Measurements from ENCODE around the gene STAB1.

The STAB1 gene

DNA sequence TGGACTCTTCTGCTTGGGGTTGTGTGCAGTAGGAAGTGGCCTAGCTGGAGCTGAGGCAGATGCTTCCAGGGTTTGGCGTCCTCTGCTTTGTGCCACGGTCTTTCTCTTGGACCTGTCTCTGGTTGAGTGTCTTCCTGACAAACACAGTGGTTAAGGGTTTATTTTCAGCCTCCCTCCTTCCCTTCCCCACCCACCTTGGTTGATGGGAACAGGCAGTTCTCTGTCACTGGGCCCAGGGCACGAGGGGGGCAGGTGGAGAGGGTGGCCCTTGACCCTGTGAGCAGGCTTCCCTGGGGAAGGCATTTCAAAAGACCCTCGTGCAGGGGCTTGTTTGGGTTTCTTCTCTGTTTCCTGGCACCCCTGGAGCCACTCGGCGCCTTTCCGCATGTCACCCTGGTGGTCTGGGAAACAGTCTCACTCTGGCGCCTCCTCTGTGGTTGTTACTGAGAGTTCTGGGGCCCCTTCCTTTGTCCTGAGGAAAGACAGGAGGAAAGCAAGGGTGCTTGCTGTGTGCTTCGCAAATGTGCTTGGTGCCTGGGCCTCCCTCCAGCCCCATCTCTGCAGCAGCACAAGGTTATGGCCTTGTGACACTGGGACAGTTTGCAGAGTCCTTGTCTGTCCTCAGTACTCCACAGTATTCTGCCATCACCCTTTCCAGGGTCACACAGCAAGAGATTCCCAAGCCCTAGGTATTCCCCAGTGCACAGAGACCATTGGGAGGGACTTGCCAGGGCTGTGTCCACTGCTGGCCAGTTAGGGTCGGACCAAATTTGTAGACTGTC is 10.3 kb upstream of the STAB1 start:
- no peak for DNase-seq

DNA sequence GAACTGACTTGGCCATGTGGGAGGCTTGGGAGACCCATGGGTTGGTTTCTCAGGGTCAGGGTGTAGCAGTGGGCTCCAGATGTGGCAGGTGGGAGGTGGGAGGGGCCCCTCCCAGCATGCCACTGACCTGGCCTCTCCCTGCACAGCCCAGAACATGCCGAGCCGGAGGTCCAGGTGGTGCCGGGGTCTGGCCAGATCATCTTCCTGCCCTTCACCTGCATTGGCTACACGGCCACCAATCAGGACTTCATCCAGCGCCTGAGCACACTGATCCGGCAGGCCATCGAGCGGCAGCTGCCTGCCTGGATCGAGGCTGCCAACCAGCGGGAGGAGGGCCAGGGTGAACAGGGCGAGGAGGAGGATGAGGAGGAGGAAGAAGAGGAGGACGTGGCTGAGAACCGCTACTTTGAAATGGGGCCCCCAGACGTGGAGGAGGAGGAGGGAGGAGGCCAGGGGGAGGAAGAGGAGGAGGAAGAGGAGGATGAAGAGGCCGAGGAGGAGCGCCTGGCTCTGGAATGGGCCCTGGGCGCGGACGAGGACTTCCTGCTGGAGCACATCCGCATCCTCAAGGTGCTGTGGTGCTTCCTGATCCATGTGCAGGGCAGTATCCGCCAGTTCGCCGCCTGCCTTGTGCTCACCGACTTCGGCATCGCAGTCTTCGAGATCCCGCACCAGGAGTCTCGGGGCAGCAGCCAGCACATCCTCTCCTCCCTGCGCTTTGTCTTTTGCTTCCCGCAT is 7.9 kb upstream of the STAB1 start:
- DNase-seq = no peak

- DNase-seq = no peak
Observed at GRCh38 chr3:52487788-52488691, 7.1 kb upstream of the STAB1 start.

DNA sequence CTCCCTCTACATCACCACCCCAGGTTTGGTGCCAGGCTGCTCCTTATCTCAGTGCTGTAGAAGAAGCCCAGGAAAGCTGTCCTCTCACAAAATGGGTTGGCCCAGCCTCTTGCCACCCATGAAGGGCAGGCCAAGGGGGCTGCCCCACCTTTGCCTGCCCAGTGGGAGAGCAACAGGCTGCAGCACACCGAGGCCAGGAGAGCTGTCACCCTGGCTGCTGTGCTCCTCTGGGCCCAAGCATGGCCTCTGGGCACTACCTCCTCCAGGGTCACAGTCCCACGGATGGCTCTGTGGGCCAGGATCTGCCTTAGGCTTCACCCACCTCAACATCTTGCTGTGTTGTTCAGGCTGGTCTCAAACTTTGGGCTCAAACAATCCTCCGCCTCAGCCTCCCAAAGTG is 6.4 kb upstream of the STAB1 start:
- DNase-seq = no peak

- DNase-seq = no peak
Observed at GRCh38 chr3:52489453-52489852, 5.7 kb upstream of the STAB1 start.

DNA sequence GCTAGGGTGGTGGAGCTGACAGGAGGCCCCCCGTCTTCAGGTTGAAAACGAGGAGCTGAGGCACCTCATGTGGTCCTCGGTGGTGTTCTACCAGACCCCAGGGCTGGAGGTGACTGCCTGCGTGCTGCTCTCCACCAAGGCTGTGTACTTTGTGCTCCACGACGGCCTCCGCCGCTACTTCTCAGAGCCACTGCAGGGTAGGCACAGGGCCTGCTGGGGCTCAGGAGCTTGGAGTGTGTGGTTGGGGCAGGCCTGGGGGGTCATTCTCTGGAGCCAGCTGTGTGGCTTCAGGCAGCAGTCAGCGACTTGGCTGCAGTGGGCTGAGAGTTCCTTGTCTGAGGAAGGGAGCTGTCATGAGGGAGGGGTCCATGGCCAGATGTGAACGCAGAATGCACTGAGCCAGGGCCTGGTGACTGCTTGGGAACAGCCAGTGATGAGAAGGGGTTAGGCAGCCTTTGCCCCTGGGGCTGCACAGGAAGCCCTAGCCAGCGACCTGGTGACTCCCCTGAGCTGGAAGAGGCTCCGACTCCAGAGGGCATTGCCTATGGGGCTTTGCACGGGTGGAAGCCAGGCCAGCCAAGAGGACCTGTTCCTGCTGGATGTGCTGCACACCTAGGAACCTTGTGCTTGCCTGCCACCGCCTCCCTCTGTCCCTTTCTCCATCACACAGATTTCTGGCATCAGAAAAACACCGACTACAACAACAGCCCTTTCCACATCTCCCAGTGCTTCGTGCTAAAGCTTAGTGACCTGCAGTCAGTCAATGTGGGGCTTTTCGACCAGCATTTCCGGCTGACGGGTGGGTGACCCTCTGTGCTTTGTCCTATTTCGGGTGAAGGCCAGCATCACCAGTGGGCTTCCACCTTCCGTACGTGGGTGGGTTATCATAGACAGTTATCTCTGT is 4.9 kb upstream of the STAB1 start:
- DNase-seq = no peak

DNA sequence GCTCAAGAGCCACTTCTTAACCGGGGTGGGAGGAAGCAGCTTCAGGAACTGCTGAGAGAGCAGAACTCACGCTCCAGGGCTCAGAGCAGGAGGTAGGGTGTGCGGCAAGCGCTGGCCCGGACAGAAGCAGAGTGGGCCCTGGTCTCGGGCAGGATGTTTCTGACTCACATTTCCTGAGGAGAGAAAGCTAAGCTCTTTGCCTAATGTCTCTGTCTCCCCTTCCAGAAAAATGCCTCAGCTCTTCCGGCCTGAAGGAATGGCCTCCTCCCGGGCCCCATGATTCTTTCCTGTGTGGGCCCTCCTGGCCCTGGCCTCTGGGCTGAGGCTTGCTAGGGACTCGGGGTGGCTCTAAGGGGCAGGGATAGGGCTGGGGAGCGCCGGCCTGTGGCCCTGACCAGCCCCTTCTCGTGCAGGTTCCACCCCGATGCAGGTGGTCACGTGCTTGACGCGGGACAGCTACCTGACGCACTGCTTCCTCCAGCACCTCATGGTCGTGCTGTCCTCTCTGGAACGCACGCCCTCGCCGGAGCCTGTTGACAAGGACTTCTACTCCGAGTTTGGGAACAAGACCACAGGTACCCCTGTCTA is 4.1 kb upstream of the STAB1 start:
- DNase-seq = no peak

GRCh38 chr3:52492059-52492458 is 3.1 kb upstream of the STAB1 start:
- no peak for DNase-seq

GRCh38 chr3:52493232-52494017 is 1.7 kb upstream of the STAB1 start:
- no peak for DNase-seq

DNA sequence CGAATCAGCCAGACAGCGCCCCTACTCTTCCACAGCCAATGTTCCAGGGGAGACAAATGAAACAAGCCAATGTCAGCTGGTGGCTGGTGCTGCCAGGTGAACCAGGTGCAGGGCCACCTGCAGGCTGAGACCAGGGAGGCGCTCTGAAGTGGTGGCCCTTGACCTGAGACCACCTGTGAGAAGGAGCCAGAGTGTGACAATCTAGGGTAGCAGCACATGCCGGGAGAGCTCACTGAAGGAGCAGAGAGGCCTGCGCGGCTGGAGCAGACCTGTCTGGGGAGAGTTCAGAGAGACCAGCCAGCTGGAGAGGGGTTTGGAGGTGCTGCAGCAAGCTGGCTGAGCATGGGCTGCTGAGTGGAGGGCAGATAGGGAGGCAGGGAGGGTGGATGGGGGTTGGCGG is 693 bp upstream of the STAB1 start:
- peak in 1 of 2 experiments; percentile 18 for DNase-seq

GRCh38 chr3:52495777-52496602 is 852 bp downstream of the STAB1 start:
- no peak for DNase-seq

DNA sequence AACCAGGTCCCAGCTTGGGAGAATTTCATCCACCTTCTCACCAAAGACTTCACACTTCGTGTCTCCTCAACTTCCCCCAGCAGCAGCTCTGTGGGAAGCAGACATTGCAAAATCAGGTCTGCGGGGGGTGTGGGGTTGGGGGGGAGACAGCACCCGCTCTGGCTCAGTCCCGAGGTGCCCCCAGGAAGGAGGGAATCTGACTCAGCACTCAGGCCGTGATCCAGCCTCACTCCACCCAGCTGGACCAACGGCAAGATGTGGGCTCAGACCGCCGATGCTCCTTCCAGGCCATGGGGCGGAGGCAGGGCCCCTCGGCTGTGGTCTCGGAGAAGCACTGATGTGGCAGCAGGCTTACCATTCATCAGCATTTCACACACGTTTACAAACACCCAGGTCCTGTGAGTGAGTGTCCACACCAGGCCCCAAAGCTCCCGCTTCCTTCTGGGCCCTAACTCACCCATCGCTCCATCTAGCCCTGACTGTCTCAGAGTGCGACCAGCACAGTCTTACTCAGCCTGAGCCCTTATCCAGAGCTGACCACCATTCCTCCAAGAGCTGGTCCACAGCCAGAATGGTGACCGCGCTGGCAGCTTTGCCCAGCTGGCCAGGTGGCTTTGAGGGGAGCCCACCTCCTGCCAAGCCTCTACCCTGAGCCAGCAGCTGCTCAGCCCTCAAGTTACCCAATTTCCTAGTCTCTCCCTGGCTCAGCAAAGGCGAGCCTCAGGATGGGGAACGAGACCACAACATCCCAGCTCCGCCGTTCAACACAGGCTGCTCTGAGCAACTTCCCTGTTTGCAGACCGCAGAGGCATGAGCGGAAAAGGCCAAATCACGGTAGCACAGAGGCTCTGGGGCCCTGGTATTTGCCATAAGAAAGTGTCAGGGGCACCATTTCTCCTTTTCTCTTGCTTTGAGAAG is 3.3 kb downstream of the STAB1 start:
- DNase-seq = no peak

GRCh38 chr3:52501046-52501445 is 5.9 kb downstream of the STAB1 start:
- DNase-seq = no peak

GRCh38 chr3:52502001-52502400 is 6.9 kb downstream of the STAB1 start:
- no peak for DNase-seq

- DNase-seq = no peak
Observed at GRCh38 chr3:52502808-52503350, 7.7 kb downstream of the STAB1 start.

- DNase-seq = no peak
Observed at GRCh38 chr3:52503788-52504424, 8.8 kb downstream of the STAB1 start.

DNA sequence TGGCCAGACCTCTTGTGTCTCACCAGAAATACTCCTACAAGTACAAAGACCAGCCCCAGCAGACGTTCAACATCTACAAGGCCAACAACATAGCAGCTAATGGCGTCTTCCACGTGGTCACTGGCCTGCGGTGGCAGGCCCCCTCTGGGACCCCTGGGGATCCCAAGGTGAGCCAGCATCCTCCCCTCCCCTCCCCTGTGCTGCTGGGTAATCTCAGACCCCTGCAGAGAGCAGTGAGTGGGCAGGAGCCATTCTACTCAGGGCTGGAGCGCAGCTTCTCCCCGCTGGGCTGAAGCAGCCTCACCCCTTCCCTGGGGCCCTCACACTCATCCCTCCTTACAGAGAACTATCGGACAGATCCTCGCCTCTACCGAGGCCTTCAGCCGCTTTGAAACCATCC is 9.8 kb downstream of the STAB1 start:
- DNase-seq = no peak
